Right ventricle myocardium superior (tissue), 1 donor: ENCODE measurements around the gene ANAPC16. TPM values are rescaled to one million over a fixed set of nuclear protein-coding genes. Genes with fewer than 3 reads are reported as not detected.

Source experiments
- ATAC-seq: fragments of 200-7000 bp; cut with Tn5 transposase; one replicate; pipeline ENCODE4 v1.9.1; 2020; ENCODE audit warnings: mild to moderate bottlenecking; ENCODE audit not compliant: poor library complexity
- DNase-seq: peaks from one replicate; pipeline ENCODE4 v3.0.0-alpha.2; 2020
- intact Hi-C: fragments of 100-400 bp; cut with DNase I; formaldehyde crosslinking; loops from one replicate; pipeline ENCODE4 v1.11.2; 2022
- long read RNA-seq: library from polyadenylated mRNA; unstranded; transcript quantifications from one replicate; pipeline ENCODE4 v2.0.0, GENCODE V29; 2021
- total RNA-seq: library from RNA; stranded (reverse); fragmentation: NEBNext Ultra II Directional; extraction: Animal tissue kit (Norgen Biotek cat#: 25700); gene quantifications from one replicate; pipeline ENCODE4 v1.2.1, GENCODE V29; 2021
- donor health status: DM: no; HTN: yes; CAD: no; lungs with severe emphysema.

ANAPC16 gene
- total RNA-seq: 242 TPM
- long read RNA-seq, transcript ANAPC16-201 (4 exons, 3,195 nt): minor isoform, 112 of 457 reads
- long read RNA-seq, transcript ANAPC16-205 (5 exons, 3,567 nt): major isoform, 138 of 457 reads
- long read RNA-seq, transcript ANAPC16-203 (3 exons, 734 nt): minor isoform, 8 of 457 reads
- long read RNA-seq, partial matches to known transcripts: 28 of 457 reads
- long read RNA-seq, other reads (novel, unspliced or antisense): 169 of 457 reads

- DNase-seq (peak; percentile 94), ATAC-seq (peak; percentile 98)
- intact Hi-C loops: loop anchor here (2.0 to 5.0 kb wide), 2 partner anchors 57 to 164 kb away; partner anchors contain the start of gene DDIT4
These were observed at the start of gene ANAPC16, which contains the start of gene ASCC1 for GRCh38 chr10:72215611-72216549. Gene ANAPC16 (plus strand): TSS chr10:72216012. CDS start chr10:72223915, 7,903 bp downstream. Gene ASCC1 (minus strand): TSS chr10:72216276. CDS start chr10:72213298, 2,978 bp downstream.

- DNase-seq: no peak
- intact Hi-C loops: no loop called here
- no peak for ATAC-seq
These were observed 48.7 kb upstream of the ANAPC16 start for GRCh38 chr10:72167118-72167517.

GRCh38 chr10:72170263-72170662 is 45.5 kb upstream of the ANAPC16 start:
- intact Hi-C loops: no loop called here
- DNase-seq: peak; percentile 53
- peak; percentile 32 for ATAC-seq

- no peak for DNase-seq
- intact Hi-C loops: no loop called here
- ATAC-seq: no peak
These were observed 45.1 kb upstream of the ANAPC16 start for GRCh38 chr10:72170733-72171132.

GRCh38 chr10:72171175-72171630 is 44.6 kb upstream of the ANAPC16 start:
- intact Hi-C loops: no loop called here
- ATAC-seq (no peak), DNase-seq (no peak)

- DNase-seq (no peak), ATAC-seq (peak; percentile 3)
- intact Hi-C loops: no loop called here
These were observed 42.6 kb upstream of the ANAPC16 start for GRCh38 chr10:72173262-72173618.

- no peak for DNase-seq
- intact Hi-C loops: no loop called here
- no peak for ATAC-seq
These were observed 42.1 kb upstream of the ANAPC16 start for GRCh38 chr10:72173619-72174296.

GRCh38 chr10:72174297-72174662 is 41.5 kb upstream of the ANAPC16 start:
- intact Hi-C loops: no loop called here
- ATAC-seq: no peak
- DNase-seq: no peak

GRCh38 chr10:72175149-72175548 is 40.7 kb upstream of the ANAPC16 start:
- no peak for DNase-seq
- ATAC-seq: peak; percentile 27
- intact Hi-C loops: no loop called here

- DNase-seq: peak; percentile 55
- intact Hi-C loops: no loop called here
- ATAC-seq: peak; percentile 89
These were observed 39.1 kb upstream of the ANAPC16 start for GRCh38 chr10:72176701-72177100.

GRCh38 chr10:72177454-72177853 is 38.4 kb upstream of the ANAPC16 start:
- no peak for ATAC-seq
- intact Hi-C loops: no loop called here
- DNase-seq: no peak

GRCh38 chr10:72184156-72184555 is 31.7 kb upstream of the ANAPC16 start:
- DNase-seq: no peak
- ATAC-seq: no peak
- intact Hi-C loops: no loop called here

GRCh38 chr10:72186258-72186981 is 29.4 kb upstream of the ANAPC16 start:
- intact Hi-C loops: no loop called here
- DNase-seq: no peak
- peak; percentile 95 for ATAC-seq

GRCh38 chr10:72186982-72187330 is 28.9 kb upstream of the ANAPC16 start:
- ATAC-seq: no peak
- intact Hi-C loops: no loop called here
- DNase-seq: no peak

GRCh38 chr10:72194949-72195348 is 20.9 kb upstream of the ANAPC16 start:
- ATAC-seq (no peak), DNase-seq (no peak)
- intact Hi-C loops: no loop called here

GRCh38 chr10:72200883-72201282 is 14.9 kb upstream of the ANAPC16 start:
- intact Hi-C loops: loop anchor here (10.0 kb wide), 1 partner anchor 66 kb away; no protein-coding TSS in a partner anchor
- no peak for DNase-seq
- peak; percentile 55 for ATAC-seq

GRCh38 chr10:72201293-72201692 is 14.5 kb upstream of the ANAPC16 start:
- intact Hi-C loops: loop anchor here (10.0 kb wide), 1 partner anchor 66 kb away; no protein-coding TSS in a partner anchor
- ATAC-seq: no peak
- no peak for DNase-seq

GRCh38 chr10:72204296-72204695 is 11.5 kb upstream of the ANAPC16 start:
- DNase-seq: no peak
- intact Hi-C loops: loop anchor here (10.0 kb wide), 1 partner anchor 69 kb away; no protein-coding TSS in a partner anchor
- ATAC-seq: no peak
